Stimulated activated CD4-positive, alpha-beta T cell treated with anti-CD3 and anti-CD28 coated beads, Interleukin-4, amount 100 ng/mL, for 1 hour (primary cell): ENCODE data around the gene ZNF853.
"Not testable (repeated sequence)": the region's sequence is repeated elsewhere in the genome, so short reads cannot be mapped to it uniquely, and the experiment has no call there.

Experiments
- DNase-seq: peaks from one replicate; pipeline ENCODE4 v3.0.0-alpha.2; 2020

ZNF853 gene

GRCh38 chr7:6606866-6607583 is 8.4 kb upstream of the ZNF853 start:
- no peak for DNase-seq

- DNase-seq, result no peak
Measured at GRCh38 chr7:6607651-6608051, 7.8 kb upstream of the ZNF853 start.

- DNase-seq, result no peak
Measured at GRCh38 chr7:6608081-6608480, 7.3 kb upstream of the ZNF853 start.

- DNase-seq, result no peak
Measured at GRCh38 chr7:6608794-6609193, 6.6 kb upstream of the ZNF853 start.

- no peak for DNase-seq
Measured at GRCh38 chr7:6612819-6613218, 2.6 kb upstream of the ZNF853 start.

- DNase-seq, result no peak
Measured at GRCh38 chr7:6613706-6614105, 1.7 kb upstream of the ZNF853 start.

GRCh38 chr7:6615723-6616555 is 529 bp downstream of the ZNF853 start:
- DNase-seq, result no peak

- no peak for DNase-seq
Measured at GRCh38 chr7:6616854-6617643, 1.6 kb downstream of the ZNF853 start.

- no peak for DNase-seq
Measured at GRCh38 chr7:6618621-6619020, 3.2 kb downstream of the ZNF853 start.

- no peak for DNase-seq
Measured at GRCh38 chr7:6619961-6620360, 4.6 kb downstream of the ZNF853 start.

- no peak for DNase-seq
Measured at GRCh38 chr7:6621195-6622133, 6.1 kb downstream of the ZNF853 start.

GRCh38 chr7:6622134-6622710 is 6.8 kb downstream of the ZNF853 start:
- DNase-seq, result no peak

- DNase-seq, result no peak
Measured at GRCh38 chr7:6623589-6624245, 8.3 kb downstream of the ZNF853 start.

- no peak for DNase-seq
Measured at GRCh38 chr7:6624246-6624611, 8.8 kb downstream of the ZNF853 start.

- DNase-seq, result no peak
Measured at GRCh38 chr7:6628045-6628444, 12.6 kb downstream of the ZNF853 start.

GRCh38 chr7:6630007-6630849 is 14.8 kb downstream of the ZNF853 start:
- no peak for DNase-seq

GRCh38 chr7:6631605-6632004 is 16.2 kb downstream of the ZNF853 start:
- DNase-seq, result no peak

GRCh38 chr7:6634021-6634420 is 18.6 kb downstream of the ZNF853 start:
- DNase-seq, result no peak

GRCh38 chr7:6634971-6635370 is 19.6 kb downstream of the ZNF853 start:
- not testable (repeated sequence) for DNase-seq

GRCh38 chr7:6636741-6637543 is 21.5 kb downstream of the ZNF853 start, which contains the start of gene ZNF316:
ZNF316 (plus strand) TSS chr7:6637318; CDS start chr7:6642410, 5,092 bp downstream.
- DNase-seq, result peak; percentile 62
